HuH-7.5 (cell line): ENCODE measurements around the gene PRR14.

Experiments used
- DNase-seq: peaks from one replicate; pipeline ENCODE4 v3.0.0; 2011; ENCODE audit warnings: low spot score

The PRR14 gene

GRCh38 chr16:30659507-30660423, 9.0 kb downstream of the PRR14 start:
- no peak for DNase-seq

- DNase-seq, result no peak
These were observed 9.9 kb downstream of the PRR14 start for GRCh38 chr16:30660424-30661261.

DNA sequence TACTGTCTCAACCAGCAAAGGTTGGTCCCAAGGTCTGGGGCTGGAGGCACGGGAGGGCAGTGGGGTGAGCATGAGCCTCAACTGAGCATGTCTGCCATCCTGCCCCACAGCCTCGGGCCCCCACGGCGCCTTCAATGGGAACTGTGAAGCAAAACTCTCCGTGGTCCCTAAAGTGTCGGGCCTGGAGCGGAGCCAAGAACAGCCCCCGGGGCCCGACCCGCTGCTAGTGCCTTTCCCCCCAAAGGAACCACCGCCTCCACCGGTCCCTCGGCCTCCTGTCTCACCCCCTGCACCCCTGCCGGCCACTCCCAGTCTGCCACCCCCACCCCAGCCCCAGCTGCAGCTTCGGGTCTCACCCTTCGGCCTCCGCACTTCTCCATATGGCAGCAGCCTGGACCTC, 11.7 kb downstream of the PRR14 start:
- DNase-seq, result no peak

DNA sequence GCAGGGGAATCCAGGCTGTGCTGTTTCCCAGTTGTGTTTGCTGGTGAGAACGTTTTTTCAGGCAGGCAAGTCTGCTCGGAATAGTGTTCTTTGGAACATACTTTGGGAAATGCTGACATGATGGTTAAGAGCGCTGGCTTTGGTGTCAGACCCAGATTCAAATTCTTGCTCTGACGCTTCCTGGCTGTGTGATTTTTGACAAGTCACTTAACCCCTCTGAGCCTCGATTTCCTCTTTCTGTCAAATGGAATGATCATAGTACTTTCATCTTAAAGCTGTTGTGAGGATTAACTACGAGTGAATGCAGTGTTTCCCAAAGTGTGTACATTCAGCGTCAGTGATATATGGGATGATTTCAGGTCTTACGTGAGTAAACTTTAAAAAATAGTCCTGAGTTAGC, 12.3 kb downstream of the PRR14 start:
- DNase-seq, result no peak

GRCh38 chr16:30663820-30664219, 13.1 kb downstream of the PRR14 start:
- no peak for DNase-seq

DNA sequence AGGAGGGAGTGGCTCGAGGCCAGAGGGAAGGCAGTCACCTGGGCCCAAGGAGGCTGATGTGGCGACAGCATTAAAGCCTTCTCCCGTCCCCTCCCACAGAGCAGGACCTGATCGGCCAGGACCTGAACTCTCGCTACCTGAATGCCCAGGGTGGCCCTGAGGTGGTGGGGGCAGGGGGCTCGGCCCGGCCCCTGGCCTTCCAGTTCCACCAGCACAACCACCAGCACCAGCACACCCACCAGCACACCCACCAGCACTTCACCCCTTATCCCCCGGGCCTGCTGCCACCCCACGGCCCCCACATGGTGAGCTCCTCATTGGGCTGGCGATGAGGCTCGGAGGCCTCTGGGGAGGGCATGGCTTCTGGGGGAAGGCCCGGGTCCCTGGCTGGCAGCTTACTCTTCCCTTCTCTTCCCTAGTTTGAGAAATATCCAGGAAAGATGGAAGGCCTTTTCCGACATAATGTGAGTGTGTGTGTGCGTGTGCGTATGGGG, 13.9 kb downstream of the PRR14 start:
- no peak for DNase-seq

DNA sequence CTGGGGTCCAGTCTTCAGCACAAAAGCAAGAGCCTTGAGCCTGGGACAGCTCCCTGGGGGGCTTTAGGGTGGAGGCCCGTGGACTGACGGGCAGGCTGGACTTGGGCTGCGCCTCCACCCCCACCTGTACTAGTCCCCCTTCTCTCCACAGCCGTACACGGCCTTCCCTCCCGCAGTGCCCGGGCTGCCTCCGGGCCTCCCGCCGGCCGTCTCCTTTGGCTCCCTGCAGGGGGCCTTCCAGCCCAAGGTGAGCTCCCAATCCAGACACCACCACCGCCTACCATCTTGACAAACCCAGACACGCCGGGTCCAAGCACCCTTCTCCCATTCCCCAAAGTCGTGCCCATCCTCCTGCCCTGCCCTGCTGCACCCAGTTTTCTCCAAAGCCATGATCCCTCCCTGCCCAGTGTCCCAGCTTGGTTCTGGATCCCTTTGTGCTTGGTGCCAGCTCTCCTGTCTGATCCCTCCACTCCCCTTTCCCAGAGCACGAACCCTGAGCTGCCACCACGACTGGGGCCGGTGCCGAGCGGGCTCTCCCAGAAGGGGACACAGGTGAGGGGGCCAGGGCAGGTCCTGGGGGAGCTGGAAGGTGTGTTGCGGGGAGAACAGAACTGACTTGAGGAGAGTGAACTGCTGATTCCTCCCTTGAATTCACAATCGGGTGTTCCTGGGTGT, 14.5 kb downstream of the PRR14 start:
- no peak for DNase-seq

DNA sequence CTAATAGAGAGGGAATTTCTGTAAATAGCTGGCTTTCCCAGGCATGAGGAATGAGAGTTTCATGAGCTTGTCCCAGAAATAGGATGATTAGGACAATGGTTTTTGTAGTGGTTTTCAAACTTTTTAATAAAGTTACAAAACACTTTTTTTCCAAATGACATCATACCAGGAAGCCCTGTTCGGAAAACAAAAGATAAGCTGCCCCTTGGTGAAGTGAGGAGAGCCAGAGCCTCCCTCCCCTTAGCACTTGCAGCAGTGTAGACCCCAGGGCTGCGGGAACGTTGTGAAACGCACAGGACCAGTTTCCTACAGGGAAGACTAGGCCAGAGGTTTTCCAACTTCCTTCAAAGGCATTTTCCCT, 15.1 kb downstream of the PRR14 start:
- no peak for DNase-seq

GRCh38 chr16:30666681-30667080, 15.9 kb downstream of the PRR14 start:
- no peak for DNase-seq

- DNase-seq, result no peak
These were observed 16.7 kb downstream of the PRR14 start for GRCh38 chr16:30667361-30667905.

- DNase-seq, result no peak
These were observed 17.6 kb downstream of the PRR14 start for GRCh38 chr16:30668393-30668792.

- DNase-seq, result no peak
These were observed 18.5 kb downstream of the PRR14 start for GRCh38 chr16:30669026-30669902.

DNA sequence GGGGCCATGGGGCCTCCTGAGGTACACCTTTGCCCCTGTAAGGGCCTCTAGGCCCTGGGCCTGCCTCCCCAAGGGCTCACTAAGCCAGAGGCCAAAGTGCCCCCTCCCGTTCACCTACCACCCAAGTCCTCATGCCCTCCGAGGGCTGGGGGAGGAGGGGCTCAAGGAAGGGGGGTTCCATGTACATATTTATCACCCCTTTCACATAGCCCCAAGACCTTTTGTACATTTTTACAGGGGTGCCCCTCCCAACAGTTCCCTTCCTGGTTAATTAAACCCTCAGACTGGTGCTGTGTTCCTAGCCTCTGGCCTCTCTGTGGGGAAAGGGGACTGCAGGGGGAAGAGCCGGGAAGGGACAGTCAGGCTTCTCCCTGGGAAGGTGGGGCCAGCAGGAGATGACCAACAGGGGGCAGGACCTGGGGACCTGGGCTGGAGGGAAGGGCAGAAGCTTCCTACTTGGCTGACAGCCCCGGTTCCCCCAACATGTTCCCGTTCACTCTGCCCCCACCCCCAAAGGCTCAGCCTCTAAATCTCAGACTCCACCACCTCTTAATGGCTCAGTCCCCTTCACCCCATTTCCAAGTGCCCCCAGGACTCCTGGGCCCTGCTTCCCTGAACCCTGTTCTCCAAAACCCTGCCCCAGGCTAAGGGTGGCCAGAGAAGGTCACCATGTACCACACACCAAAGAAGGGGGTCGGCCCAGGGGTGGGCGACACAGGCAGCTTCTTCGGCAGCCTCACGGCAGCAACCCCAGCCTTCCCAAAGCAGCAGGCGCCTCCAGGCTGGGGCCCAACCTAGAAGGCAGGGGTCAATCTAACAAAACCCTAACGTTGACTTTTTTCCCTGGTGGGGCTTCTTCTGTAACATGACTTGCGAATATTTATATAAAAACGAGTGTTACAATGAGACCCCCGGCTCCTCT, 19.4 kb downstream of the PRR14 start:
- no peak for DNase-seq

DNA sequence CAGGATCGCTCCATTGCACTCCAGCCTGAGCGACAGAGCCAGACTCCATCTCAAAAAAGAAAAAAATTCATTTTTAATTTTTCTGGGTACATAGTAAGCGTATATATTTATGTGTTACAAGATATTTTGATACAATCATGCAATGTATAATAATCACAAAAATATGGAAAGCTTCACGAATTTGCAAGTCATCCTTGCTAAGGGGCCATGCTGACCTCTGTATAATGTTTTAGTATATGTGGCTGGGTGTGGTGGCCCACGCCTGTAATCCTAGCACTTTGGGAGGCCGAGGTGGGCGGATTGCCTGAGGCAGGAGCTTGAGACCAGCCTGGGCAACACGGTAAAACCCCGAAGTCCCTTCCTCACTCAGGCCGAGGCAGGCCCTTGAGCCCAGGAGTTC, 24.4 kb downstream of the PRR14 start:
- DNase-seq, result no peak

DNA sequence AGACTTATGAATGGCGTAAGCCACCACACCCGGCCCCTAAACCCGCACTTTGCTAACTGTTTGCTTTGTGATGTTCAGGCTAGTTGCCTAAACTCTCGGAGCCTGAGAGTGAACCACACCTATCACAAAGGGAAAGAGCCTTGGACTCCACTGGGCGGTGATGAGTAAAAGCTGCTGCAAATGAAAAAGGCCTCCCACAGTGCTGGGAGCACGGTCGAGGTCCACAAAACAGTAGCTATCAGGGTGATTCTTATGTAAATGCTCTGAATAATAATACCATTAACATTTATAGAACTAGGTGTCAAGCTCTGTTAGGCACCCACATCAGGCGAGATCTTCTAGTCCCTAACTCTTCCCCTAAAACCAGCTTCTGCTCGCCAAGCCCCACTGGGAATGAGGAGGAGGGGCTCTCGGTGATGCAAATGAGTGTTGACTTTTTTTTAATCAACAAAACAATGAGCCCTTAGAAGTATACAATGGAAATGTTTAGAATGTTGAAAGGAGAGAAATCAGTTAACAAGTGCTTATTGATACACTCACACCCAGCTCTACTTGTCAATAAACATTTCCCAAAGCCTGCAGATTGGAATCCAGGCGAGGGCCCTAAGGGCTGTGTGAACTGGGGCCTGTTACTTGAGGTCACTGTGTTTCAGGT, 27.3 kb downstream of the PRR14 start:
- DNase-seq, result no peak

GRCh38 chr16:30678586-30678970, 27.8 kb downstream of the PRR14 start:
- no peak for DNase-seq

- DNase-seq, result no peak
These were observed 29.6 kb downstream of the PRR14 start for GRCh38 chr16:30680326-30680725.

DNA sequence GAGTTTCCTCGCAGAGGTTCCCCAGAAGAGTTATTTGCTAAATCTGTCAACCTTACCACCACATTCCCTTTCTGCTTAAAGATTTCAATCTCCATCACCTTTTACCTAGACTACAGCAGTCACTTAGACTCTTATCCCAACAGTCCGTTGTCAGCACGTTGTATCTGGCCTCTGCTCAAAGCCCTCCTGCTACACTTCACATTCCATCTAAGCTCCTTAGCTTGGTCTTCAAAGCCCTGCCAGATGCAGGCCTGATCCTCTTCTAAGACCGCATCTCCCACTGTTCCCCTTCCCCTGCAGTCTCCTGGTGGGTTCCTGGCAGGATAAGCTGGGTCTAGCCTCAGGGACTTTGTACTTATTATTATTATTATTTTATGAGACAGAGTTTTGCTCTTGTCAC, 37.9 kb downstream of the PRR14 start:
- no peak for DNase-seq

GRCh38 chr16:30691907-30692306, 41.1 kb downstream of the PRR14 start:
- DNase-seq, result no peak
